Testis (tissue), 3 donors: ENCODE measurements around the gene AUTS2. TPM values are rescaled to one million over a fixed set of nuclear protein-coding genes. Genes with fewer than 3 reads are reported as not detected.

Source experiments
- DNase-seq: peaks from one replicate; pipeline ENCODE4 v3.0.0-alpha.2; 2019
- H3K27ac ChIP-seq, 2 donors: fragments of 200-600 bp; sonication (generic); one replicate each; pipeline ENCODE4 v1.5.1; 2019
- H3K27me3 ChIP-seq: fragments of 200-600 bp; sonication (generic); one replicate; pipeline ENCODE4 v1.5.1; 2019
- H3K36me3 ChIP-seq: fragments of 200-600 bp; sonication (generic); one replicate; pipeline ENCODE4 v1.5.1; 2017; ENCODE audit warnings: low read depth; ENCODE audit errors: missing control alignments
- H3K4me1 ChIP-seq: fragments of 200-600 bp; sonication (generic); one replicate; pipeline ENCODE4 v1.5.1; 2019
- H3K4me3 ChIP-seq, 2 donors: fragments of 200-600 bp; sonication (generic); one replicate each; pipeline ENCODE4 v1.5.1; 2017 to 2019
- H3K9me3 ChIP-seq: fragments of 200-600 bp; sonication (generic); one replicate; pipeline ENCODE4 v1.5.1; 2017
- CTCF ChIP-seq, 3 experiments: fragments of 450-650 bp in 2 of 3; fragments of 200-600 bp in 1 of 3; sonication (generic) in 1 of 3; IDR thresholded peaks; one replicate each; pipeline ENCODE4 v1.5.1; 2016 to 2019; ENCODE audit warnings: antibody characterized with exemption in 3 of 3, mild to moderate bottlenecking in 2 of 3, moderate library complexity in 1 of 3
- POLR2A ChIP-seq: fragments of 450-650 bp; IDR thresholded peaks from one replicate; pipeline ENCODE4 v1.6.1; 2017; ENCODE audit warnings: antibody characterized with exemption, mild to moderate bottlenecking, moderate library complexity
- WGBS, 2 donors: methylation state at CpG; one replicate each; pipeline ENCODE4 v1.1.5; 2018; 5-methylcytosine and 5-hydroxymethylcytosine counted together
- intact Hi-C: fragments of 100-400 bp; cut with DNase I; formaldehyde crosslinking; loops from one replicate; pipeline ENCODE4 v1.15.1; 2023; ENCODE audit warnings: low total_unique reads
- polyA plus RNA-seq: library from polyadenylated mRNA; stranded (reverse); fragments of 350-450 nt; fragmentation: Illumina TruSeq; extraction: RNeasy Lipid Tissue Mini Kit (QIAGEN cat#74804); gene quantifications from one replicate; pipeline ENCODE4 v1.2.3, GENCODE V29; 2014; ENCODE audit warnings: low read depth, low replicate concordance; ENCODE audit not compliant: insufficient read depth
- total RNA-seq, 2 donors: library from RNA; depleted of rRNA; stranded (reverse); fragments of >200 nt; gene quantifications; one replicate each; pipeline ENCODE4 v1.2.3, GENCODE V29; 2016

AUTS2 gene
- total and polyA plus RNA-seq, 3 donors from 2014 or later: 21.3 to 75.5 (median 56.1) TPM

GRCh38 chr7:69698109-69698825 is 100.0 kb downstream of the AUTS2 start:
- no peak for DNase-seq
- H3K4me1 ChIP-seq: no peaks in the 10 kb centered on the region
- intact Hi-C loops: no loop called here
- no peak for TF ChIP-seq POLR2A
- no peak for TF ChIP-seq CTCF (IDR thresholded peaks at IDR 0.05)
- H3K9me3 ChIP-seq: no peaks in the 10 kb centered on the region
- 94 to 95% methylated on average over 5 of the region's 5 CpGs for WGBS, 2 donors
- no peak overlapping the region for H3K27ac ChIP-seq
- H3K27me3 ChIP-seq: no peaks in the 10 kb centered on the region
- H3K36me3 ChIP-seq: no peaks in the 10 kb centered on the region
- H3K4me3 ChIP-seq: no peak overlapping the region

GRCh38 chr7:69699931-69700330 is 101.7 kb downstream of the AUTS2 start:
- no peak for DNase-seq
- H3K36me3 ChIP-seq: no peaks in the 10 kb centered on the region
- TF ChIP-seq CTCF (IDR thresholded peaks at IDR 0.05): no peak
- no peak for TF ChIP-seq POLR2A
- no peaks in the 10 kb centered on the region for H3K9me3 ChIP-seq
- H3K27ac ChIP-seq: no peak overlapping the region
- H3K4me3 ChIP-seq: no peak overlapping the region
- intact Hi-C loops: no loop called here
- H3K27me3 ChIP-seq: no peaks in the 10 kb centered on the region
- 92 to 97% methylated on average over 2 of the region's 2 CpGs for WGBS, 2 donors
- no peaks in the 10 kb centered on the region for H3K4me1 ChIP-seq

- Histone ChIP-seq H3K27ac (no peak overlapping the region), H3K4me1 (no peaks in the 10 kb centered on the region), H3K9me3 (no peaks in the 10 kb centered on the region), H3K4me3 (no peak overlapping the region), H3K27me3 (no peaks in the 10 kb centered on the region), H3K36me3 (no peaks in the 10 kb centered on the region)
- TF ChIP-seq CTCF (IDR thresholded peaks at IDR 0.05) (no peak), POLR2A (no peak)
- intact Hi-C loops: no loop called here
- DNase-seq: no peak
- 91 to 97% methylated on average over 3 of the region's 3 CpGs for WGBS, 2 donors
Observed at GRCh38 chr7:69700331-69700730, 102.1 kb downstream of the AUTS2 start.

GRCh38 chr7:69701288-69701687 is 103.0 kb downstream of the AUTS2 start:
- Histone ChIP-seq H3K27me3 (no peaks in the 10 kb centered on the region), H3K27ac (no peak overlapping the region), H3K4me3 (no peak overlapping the region), H3K4me1 (no peaks in the 10 kb centered on the region), H3K9me3 (no peaks in the 10 kb centered on the region), H3K36me3 (no peaks in the 10 kb centered on the region)
- no peak for DNase-seq
- TF ChIP-seq CTCF (IDR thresholded peaks at IDR 0.05) (no peak), POLR2A (no peak)
- intact Hi-C loops: no loop called here
- 79 to 80% methylated on average over 5 of the region's 5 CpGs for WGBS, 2 donors

GRCh38 chr7:69702357-69702756 is 104.1 kb downstream of the AUTS2 start:
- Histone ChIP-seq H3K27ac (no peak overlapping the region), H3K9me3 (no peaks in the 10 kb centered on the region), H3K4me1 (no peaks in the 10 kb centered on the region), H3K36me3 (no peaks in the 10 kb centered on the region), H3K4me3 (no peak overlapping the region), H3K27me3 (no peaks in the 10 kb centered on the region)
- no peak for DNase-seq
- TF ChIP-seq CTCF (IDR thresholded peaks at IDR 0.05): no peak
- no peak for TF ChIP-seq POLR2A
- intact Hi-C loops: no loop called here
- WGBS, 2 donors: 100% methylated on average over 1 of the region's 1 CpG
